Measurements from ENCODE around the gene HDAC4.

Gene HDAC4

DNA sequence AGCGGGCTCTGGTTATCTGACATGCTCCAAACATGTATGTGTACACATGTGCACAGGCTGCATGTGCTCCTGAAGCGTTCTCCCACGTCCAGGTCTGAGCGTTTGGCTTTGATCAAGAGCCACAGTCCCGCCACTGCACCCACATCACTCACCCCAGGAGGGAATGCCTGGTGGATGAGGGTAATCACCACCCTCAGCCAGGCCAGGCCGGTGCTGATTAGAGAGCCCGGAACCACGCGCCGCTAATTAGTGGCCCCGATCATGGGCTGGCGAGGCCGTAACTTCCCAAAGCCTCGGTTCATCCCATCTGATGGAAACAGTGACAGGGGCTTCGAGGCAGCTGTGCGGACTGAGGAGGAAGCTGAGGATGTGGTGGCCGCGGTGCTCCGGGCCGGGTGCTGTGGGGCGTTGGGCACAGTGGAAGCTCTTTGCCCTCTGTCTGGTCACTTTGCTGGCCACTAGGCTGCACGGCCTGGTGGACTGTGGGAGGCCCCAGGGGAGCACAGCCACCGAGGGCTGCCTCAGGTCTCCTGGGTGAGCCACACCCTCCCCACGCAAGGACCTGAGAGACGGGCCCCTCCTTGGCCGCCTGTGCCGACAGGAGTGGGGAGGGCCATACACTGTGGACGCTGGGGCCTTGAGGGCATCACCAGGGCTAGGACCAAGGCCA lies 333.5 kb downstream of the HDAC4 start:
- DNase-seq, result no peak

- no peak for DNase-seq
Observed at GRCh38 chr2:239066597-239066996, 334.2 kb downstream of the HDAC4 start.

DNA sequence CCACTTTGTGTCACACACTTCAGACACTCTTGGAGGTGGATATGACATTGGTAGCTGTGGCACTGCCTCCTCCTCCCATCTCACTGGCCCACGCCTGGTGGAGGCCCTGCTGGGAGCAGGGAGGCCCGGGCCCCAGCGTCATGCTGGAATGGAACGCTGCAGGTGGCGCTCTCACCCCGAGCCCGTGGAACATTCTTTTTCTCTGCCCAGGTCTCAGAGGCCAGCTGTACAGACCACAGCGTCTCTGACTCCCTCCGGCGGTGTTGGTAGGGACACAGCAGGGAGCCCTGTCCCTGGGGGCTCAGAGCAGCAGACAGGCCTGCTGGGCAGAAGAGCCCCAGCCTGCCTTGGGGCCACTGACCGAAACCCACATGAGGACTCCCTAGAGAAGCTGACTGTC lies 334.9 kb downstream of the HDAC4 start:
- no peak for DNase-seq

DNA sequence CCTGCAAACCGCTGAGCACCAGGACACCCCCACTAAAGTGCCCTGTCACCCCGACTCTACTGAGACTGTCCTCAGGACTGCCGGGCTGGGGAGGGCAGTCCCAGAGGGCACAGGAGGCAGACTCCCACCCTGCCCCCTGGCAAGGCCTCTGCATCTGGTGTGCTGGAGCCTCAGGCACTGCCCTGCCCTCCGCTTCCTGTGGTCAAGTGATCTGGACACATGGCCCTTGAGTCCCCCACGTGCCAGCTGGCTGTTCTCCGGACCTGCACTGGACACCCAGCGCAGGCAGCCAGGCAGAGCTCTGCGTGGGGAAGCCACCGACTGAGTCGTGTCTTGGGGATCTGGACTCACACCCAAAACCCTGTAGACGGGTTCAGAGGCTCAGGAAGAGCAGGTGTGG lies 335.3 kb downstream of the HDAC4 start:
- no peak for DNase-seq

DNA sequence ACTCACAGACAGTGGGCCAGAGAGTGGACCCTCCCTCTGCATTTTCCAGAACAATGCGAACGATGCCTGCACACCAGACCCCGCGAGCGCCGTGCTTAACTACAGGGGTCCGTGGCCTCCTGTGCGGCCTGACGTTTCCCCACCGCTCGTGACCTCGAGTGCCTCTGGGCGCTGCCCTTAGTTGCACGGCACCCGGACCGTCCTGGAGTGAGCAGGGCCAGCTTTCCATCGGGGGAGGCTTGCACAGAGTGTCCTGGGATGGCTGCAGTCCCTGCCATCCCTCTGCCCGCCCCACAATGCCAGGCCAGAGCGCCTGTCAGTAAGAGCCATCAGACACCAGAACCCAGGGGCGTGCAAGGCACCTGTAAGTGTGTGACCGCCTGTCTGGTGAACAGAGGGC lies 335.9 kb downstream of the HDAC4 start:
- no peak for DNase-seq

GRCh38 chr2:239064253-239064652 lies 336.6 kb downstream of the HDAC4 start:
- no peak for DNase-seq

GRCh38 chr2:239062743-239063142 lies 338.1 kb downstream of the HDAC4 start:
- DNase-seq, result no peak

DNA sequence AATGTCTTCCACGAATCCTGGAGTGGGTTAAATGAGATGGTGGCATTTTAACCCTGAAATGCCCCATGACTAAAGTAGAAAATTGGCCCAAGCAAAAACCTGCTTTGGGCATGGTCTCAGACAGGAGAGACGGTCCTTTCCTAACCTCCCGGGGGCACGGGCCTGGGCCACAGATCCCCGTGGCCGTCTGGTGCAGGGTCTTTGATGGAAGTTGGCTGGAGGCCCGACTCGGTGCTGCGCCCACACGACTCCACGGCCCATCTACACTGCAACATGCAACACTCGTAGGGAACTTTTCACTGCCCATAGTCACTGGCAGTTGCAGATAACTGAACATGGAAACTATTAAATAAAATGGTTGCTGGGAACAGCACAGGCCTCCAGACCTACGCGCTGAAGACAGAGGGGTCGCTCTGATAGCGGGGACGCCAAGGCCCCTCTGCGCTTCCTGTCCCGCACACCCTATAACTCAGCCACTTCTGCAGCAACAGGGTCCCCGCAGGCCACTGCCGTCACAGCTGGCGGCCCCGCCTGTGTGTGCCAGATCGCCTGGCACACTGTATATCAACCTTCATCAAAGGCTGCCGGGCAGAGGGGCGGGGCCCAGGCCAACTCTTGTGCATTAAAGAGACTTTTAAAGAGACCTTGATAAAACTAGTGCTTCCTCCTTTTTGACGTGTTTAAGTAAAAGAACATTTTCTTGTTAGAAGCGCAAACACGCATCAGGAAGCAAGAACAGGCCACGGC lies 338.8 kb downstream of the HDAC4 start:
- DNase-seq, result no peak

- no peak for DNase-seq
Observed at GRCh38 chr2:239061121-239061666, 339.6 kb downstream of the HDAC4 start.

DNA sequence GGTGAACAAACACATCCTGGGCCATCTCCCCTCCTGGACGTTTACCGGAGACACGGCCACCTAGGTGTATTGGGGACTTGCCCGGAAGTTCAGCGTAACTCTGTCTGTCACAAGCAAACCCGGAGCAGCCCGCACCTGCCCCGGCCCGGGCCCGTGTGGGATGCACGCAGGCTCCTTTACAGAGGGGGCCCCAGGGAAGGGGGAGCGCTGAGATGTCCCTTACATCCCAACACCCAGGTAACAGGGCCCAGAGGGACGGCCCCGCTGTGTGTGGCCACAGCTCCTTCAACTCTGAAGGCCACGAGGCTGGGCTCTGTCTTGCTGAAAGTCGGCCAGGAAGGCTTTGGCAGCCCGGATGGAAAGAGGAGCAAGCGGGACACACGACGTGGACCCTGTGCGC lies 340.1 kb downstream of the HDAC4 start:
- DNase-seq, result no peak

- no peak for DNase-seq
Observed at GRCh38 chr2:239059854-239060253, 341.0 kb downstream of the HDAC4 start.

GRCh38 chr2:239058766-239059165 lies 342.1 kb downstream of the HDAC4 start:
- no peak for DNase-seq

DNA sequence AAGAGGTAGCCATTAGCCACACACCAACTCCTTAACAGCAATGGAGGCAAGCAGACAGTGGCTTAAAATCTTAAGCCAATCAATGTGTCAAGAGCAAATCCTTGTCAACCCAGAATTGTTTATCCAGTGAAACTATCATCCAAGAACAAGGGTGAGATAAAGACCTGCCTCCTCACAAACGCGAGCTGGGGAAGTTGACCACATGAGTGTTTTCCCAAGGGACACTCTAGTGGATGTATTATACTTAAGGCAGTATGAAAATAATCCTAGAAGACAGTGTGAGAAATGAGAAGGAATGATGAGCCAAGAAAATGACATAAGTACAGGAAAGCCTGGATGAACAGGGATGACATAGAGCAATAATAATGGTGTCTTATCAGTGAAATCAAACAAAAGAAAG lies 343.3 kb downstream of the HDAC4 start:
- DNase-seq, result no peak

- DNase-seq, result no peak
Observed at GRCh38 chr2:239056611-239057010, 344.2 kb downstream of the HDAC4 start.

DNA sequence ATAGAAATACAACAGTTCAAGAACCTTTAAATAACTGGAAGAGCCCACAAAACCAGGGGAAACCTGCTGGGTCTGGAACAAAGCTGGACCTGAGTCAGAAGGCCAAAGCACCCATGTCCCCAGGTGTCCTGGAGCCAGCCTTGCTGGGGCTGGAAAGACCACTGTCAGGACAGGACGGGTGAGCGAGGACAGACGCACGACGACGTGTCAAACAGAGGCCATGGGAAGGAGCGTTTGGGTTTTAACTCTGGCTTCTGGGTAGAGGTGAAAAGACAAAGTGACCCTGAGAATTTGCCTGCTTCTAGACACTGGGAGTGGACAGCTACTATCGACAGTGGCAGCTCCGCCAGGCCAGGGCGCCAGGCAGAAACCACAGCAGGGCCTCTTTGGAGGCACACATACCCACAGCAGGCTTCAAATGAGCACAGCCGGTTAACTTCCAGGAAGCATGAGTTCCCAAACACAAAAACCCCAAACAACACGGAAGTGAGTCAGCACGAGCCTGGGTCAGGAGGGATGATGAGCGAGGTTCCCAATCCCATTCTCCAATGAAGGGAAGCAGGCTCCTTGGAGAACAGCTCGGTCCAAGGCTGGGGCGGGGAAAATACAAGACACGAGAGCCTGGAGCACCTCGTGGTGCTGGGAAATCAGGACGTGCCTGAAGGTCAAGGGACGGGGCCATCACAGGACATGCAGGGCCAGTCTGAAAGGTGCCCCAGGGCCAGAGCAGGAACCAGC lies 344.9 kb downstream of the HDAC4 start:
- no peak for DNase-seq

DNA sequence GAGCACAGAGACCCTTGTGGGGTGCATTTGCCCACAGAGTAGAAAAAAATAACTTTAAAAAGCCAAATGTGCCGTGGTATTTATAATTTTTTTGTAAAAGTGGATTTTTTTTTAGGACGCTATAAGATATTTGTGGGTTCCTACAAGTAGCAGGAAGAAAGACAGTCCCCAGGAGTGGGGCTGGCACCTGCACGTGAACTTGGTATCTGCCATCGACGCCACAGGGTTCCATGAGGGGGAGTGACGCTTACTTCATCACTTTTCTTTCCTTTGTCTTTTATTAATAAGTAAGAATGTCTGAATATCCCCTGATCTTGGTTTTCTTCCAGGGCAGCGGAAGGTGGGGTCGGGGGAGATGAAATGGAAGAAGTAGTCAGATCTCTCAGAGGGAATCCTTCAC lies 345.9 kb downstream of the HDAC4 start:
- no peak for DNase-seq

GRCh38 chr2:239053801-239054503 lies 346.9 kb downstream of the HDAC4 start:
- DNase-seq, result no peak

DNA sequence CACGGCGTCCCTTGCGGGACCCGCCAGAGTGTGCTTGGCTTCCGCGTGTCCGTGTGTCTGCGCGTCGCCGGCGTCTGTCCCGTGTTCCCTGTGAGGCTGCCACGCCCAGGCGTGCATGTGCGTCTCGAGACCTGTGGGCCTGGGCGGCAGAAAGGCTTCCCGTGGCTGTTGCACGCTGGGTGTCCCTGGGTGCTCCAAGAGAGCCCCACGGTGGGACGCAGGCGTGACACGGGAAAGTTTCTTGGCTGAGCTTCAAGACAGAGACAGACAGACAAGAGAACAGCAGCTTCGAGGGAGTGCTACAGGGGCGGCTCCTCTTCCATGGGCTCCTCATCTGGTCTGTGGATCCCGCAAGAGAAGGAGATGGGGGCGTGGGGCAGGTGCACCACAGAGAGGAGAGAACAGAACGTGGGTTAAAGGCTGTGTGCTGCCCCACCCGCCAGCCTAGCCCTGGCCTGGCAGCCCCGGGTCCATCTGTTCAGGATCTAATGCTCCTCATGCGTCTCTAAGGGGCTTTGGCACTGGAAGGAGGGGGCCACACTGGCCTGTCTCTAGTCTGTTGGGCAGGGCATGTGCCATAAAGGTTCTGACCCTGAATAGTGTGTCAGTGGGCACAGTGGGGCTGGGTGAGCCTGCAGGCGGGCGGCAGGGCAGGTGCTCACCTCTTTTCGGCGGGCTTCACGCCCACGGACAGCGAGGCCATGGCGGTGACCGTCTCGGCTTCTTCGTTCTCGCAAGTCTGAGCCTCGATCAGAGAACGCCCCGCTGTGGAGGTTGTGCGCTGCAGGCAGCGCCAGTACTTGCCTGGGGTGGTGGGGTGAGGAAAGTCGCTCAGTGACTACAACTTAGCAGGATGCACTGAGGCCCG lies 347.8 kb downstream of the HDAC4 start:
- no peak for DNase-seq

GRCh38 chr2:239051891-239052445 lies 348.9 kb downstream of the HDAC4 start:
- no peak for DNase-seq

- no peak for DNase-seq
Observed at GRCh38 chr2:239050252-239050649, 350.6 kb downstream of the HDAC4 start.

DNA sequence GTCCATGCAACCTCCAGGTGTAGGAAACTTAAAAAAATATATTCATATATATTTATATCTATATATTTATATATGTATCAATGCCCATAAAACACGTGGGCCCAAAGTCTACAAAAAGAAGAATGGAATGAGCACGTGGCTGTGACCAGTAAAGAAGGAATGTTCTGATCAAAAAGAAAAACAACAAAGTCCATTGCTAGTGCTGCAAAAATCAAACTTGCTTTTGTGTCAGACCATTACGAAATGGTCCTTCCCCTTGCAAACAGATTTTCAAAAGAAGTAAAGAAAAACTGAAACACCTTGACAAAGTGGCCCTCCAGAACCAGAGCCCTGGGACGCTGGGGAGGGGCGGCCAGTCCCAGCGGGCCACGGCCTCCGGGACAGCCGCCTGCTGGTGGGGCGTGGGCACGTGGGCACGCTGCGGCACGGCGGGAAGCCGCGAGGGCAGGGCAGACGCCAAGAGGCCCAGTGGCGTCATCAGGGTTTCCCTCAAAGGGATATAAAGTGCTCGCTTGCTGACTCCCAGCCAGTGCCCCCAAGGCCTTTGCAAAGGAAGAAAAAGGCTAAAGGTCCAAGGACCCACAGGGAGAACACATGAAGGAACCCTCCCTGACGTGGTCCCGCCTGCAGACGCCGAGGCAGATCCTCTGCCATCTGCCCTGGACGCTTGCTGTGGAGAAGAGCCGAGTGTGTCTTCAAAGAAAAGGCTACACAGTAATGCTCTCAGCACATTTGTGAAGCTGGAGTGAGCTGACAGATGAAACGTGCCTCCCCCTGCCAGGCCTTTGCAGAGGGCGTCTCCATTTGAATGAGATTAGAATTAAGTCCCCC lies 351.2 kb downstream of the HDAC4 start:
- DNase-seq, result no peak

Measured in activated CD8-positive, alpha-beta memory T cell treated with anti-CD3 and anti-CD28 coated beads, Interleukin-2, amount 50 U/mL, for 48 hours (primary cell).